Retinal pigment epithelial cell (primary cell): Measurements from ENCODE around the gene STK24.

Experiments used
- DNase-seq: peaks from one replicate; pipeline ENCODE4 v3.0.0-alpha.2; 2010; ENCODE audit warnings: low read depth
- H3K4me3 ChIP-seq: 2 replicates; pipeline ENCODE4 v1.5.1; 2011; ENCODE audit warnings: mild to moderate bottlenecking, low read length, control low read depth, moderate library complexity
- TF ChIP-seq, protein P1 (sequence below): conservative IDR thresholded peaks from 2 replicates; pipeline ENCODE4 v1.5.1; 2011; ENCODE audit warnings: low read depth, low read length, control low read depth, inconsistent platforms

Gene STK24

DNA sequence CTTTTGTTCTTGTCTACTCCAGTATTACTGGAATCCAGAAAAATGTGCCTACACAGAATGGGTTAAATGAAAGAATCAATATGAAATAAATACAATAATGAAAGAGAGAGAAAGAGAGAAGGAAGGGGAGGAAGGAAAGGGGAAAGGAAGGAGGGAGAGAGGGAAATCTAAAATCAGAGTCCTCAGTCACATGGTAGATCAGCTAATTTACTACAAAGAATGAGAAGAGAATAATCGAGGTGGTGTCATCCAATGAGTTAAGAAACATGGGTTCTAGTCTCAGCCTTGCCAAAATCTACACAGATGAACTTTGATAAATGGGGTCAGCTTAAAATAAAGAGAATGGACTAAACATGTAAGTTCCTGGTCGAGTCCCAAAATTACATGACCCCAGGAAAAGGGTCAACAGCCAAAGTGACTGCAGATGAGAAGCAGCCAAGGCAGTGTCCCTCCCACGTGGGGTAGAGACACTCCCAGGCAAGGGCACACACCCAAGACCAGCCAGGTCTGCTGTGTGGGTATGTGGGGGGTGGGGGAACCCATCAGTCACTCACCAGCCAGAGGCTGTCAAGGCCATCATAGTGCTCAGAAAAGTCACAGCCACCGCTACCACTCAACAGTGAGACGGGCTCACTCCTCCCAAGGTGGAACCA is 103.6 kb downstream of the STK24 start:
- H3K4me3 ChIP-seq = no peak overlapping the region
- TF ChIP-seq, protein P1, sequence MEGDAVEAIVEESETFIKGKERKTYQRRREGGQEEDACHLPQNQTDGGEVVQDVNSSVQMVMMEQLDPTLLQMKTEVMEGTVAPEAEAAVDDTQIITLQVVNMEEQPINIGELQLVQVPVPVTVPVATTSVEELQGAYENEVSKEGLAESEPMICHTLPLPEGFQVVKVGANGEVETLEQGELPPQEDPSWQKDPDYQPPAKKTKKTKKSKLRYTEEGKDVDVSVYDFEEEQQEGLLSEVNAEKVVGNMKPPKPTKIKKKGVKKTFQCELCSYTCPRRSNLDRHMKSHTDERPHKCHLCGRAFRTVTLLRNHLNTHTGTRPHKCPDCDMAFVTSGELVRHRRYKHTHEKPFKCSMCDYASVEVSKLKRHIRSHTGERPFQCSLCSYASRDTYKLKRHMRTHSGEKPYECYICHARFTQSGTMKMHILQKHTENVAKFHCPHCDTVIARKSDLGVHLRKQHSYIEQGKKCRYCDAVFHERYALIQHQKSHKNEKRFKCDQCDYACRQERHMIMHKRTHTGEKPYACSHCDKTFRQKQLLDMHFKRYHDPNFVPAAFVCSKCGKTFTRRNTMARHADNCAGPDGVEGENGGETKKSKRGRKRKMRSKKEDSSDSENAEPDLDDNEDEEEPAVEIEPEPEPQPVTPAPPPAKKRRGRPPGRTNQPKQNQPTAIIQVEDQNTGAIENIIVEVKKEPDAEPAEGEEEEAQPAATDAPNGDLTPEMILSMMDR = no peak
- DNase-seq = no peak

DNA sequence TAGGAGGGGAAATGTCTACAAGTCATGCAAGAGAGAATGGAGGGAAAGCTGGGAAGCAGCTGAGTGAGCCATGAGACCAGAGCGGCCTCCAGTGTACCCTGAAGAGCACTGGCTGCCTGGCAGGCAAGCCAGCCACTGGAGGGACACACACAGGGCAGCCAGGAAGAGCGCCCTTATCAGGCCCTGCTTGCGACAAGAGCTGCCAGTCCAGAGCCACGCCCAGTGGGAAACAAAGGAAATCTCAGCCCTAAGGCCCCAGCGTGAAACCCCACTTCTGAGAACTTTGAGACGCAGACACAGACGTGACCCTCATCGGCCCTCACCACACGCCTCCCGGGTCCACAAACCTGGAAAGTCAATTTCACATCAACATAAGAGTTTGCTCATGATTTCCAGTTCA is 105.0 kb downstream of the STK24 start:
- no peak overlapping the region for H3K4me3 ChIP-seq
- TF ChIP-seq, protein P1 = no peak
- DNase-seq = no peak

DNA sequence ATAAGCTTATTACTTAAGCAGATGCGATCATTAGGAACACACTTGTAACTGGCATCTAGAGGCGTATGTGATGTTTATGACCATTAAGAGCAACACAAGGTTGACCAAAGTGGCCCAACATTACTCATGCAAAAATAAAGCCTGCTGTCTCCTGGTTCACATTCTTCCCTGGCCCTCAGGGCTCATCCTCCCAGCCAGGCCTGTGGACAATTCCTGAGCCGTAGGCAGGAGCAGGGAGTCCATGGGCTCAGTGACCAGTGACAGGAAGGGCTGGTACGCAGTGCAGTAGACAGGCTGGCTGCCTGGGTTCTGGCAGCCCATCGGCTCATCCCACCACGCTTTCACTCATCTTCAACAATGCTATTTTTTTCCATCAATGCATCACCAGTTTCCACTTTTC is 106.0 kb downstream of the STK24 start:
- DNase-seq = no peak
- H3K4me3 ChIP-seq = no peak overlapping the region
- TF ChIP-seq, protein P1 = no peak

DNA sequence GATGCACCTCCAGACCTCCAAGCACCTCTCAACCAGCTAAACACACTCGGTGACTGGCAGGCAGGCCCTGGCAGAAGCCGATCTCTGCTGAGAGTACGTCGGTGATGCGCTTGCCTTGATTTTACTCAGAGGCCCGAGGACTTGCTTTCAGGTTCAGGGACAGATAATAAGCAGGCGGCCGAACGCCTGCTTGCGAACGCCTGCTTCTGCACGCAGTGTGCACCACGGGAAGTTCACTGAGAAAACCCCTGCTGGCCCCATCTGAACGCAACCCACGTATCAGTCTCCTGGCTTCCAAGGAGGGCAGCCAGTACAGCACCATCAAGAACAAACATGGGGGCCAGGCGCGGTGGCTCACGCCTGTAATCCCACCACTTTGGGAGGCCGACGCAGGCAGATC is 108.0 kb downstream of the STK24 start:
- no peak overlapping the region for H3K4me3 ChIP-seq
- TF ChIP-seq, protein P1 = no peak
- no peak for DNase-seq

DNA sequence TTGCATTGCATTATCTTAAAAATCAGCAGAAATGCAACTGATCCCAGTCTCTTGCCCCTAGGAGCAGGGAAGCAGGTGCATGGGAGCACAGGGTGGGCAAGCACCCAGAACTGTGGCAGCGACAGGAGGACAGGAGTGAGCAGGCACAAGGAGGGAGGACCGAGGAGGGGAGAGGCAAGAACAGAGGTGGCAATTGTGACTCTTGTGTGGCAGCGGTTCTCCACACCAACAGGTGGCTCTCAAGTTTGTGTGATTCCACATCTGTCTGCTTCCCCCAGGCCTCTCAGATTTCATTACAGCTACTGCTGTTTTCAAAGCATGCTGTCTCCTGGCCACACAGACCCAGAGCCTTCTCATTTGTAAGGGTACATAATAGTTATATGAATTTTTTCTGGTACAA is 108.5 kb downstream of the STK24 start:
- no peak overlapping the region for H3K4me3 ChIP-seq
- TF ChIP-seq, protein P1 = no peak

DNA sequence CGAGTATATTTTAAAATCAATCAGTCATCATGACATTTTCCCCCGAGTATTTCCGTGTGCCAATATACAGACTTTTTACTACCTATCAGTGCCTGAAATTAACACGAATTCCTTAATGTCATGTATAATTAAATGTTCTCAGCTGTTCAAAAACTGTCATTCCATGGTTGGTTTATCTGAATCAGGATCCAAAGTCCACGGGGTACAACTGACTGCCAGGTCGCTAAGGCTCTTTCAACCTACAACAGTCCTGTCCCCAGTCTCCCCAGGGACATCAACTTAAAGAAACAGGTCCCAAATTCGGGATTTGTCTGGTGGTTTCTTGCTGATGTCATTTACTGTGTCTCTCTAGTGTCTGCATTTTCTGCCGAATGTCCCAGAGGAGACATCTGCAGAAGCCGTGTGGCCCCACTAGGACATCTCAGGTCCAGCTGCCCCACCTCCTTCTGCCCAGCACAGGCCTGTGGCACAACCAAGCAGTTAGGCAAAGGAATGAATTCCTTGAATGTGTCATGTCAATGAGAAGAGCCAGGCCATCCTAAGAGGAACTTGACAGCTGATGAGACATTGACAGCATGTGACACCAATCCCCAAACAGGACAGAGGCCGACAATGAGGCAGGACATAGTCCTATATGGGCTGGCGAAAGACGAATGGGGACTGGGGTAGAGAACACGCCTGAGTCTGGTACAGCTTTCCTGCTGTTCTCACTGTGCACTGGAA is 109.5 kb downstream of the STK24 start:
- no peak overlapping the region for H3K4me3 ChIP-seq
- no peak for DNase-seq
- TF ChIP-seq, protein P1 = no peak

More for the DNA sequence above, 108.5 kb downstream of the STK24 start:
- DNase-seq = no peak
